Upper lobe of left lung (tissue), 4 donors: Measurements from ENCODE around the gene MFSD12.

Source experiments
- CTCF ChIP-seq, 6 experiments: fragments of 450-650 bp in 4 of 6; fragments of 200-600 bp in 2 of 6; sonication (generic) in 2 of 6; IDR thresholded peaks; one replicate each; pipeline ENCODE4 v1.5.1; 2016 to 2019; ENCODE audit warnings: antibody characterized with exemption in 6 of 6
- EP300 ChIP-seq, 4 donors: sonication (generic); formaldehyde crosslinking; IDR thresholded peaks; one replicate each; pipeline ENCODE4 v1.5.1; 2017; ENCODE audit warnings: antibody characterized with exemption in 4 of 4, control low read depth in 2 of 4
- POLR2A ChIP-seq, 4 donors: fragments of 450-650 bp; IDR thresholded peaks; one replicate each; pipeline ENCODE4 v1.5.1; 2016 to 2017; ENCODE audit warnings: antibody characterized with exemption in 4 of 4, mild to moderate bottlenecking in 2 of 4

- TF ChIP-seq CTCF (IDR thresholded peaks at IDR 0.05) (no peak), EP300 (IDR thresholded peaks at IDR 0.05) (no peak), POLR2A (IDR thresholded peaks at IDR 0.05) (no peak)
These were observed 6.5 kb upstream of the MFSD12 start for GRCh38 chr19:3563709-3564524.
